HL-60 (cell line): ENCODE results near the gene CD34.
A peak's percentile ranks its signal among the peaks of the same experiment; 100 is the strongest.

Source experiments
- DNase-seq, 2 experiments: peaks; one replicate each; pipeline ENCODE4 v3.0.0-alpha.2; 2010 to 2020; ENCODE audit warnings: low read depth in 1 of 2, low spot score in 1 of 2
- H3K27ac ChIP-seq: fragments of 250-450 bp; sonication (Bioruptor Pico); replicated peaks from 2 replicates; pipeline ENCODE4 v1.5.1; 2020; ENCODE audit warnings: mild to moderate bottlenecking, moderate library complexity
- H3K27me3 ChIP-seq: fragments of 250-450 bp; sonication (Bioruptor Pico); 2 replicates; pipeline ENCODE4 v1.5.1; 2021; ENCODE audit warnings: mild to moderate bottlenecking, moderate library complexity; ENCODE audit not compliant: insufficient read depth, poor library complexity, severe bottlenecking
- H3K4me3 ChIP-seq: replicated peaks from 2 replicates; pipeline ENCODE4 v1.5.1; 2011; ENCODE audit warnings: mild to moderate bottlenecking, control low read depth, low read length; ENCODE audit not compliant: insufficient read depth
- CTCF ChIP-seq: IDR thresholded peaks from one replicate; pipeline ENCODE4 v1.5.1; 2011; ENCODE audit warnings: low read length, control low read depth, inconsistent platforms; ENCODE audit not compliant: insufficient read depth
- GABPA ChIP-seq: IDR thresholded peaks from 2 replicates; pipeline ENCODE4 v1.6.1; 2012; ENCODE audit warnings: low read depth
- POLR2AphosphoS5 ChIP-seq: IDR thresholded peaks from 2 replicates; pipeline ENCODE4 v1.6.1; 2012; ENCODE audit warnings: low read depth
- REST ChIP-seq: IDR thresholded peaks from 2 replicates; pipeline ENCODE4 v1.6.1; 2012; ENCODE audit warnings: low read depth; ENCODE audit not compliant: insufficient replicate concordance
- SPI1 ChIP-seq: IDR thresholded peaks from 2 replicates; pipeline ENCODE4 v1.6.1; 2012; ENCODE audit warnings: low read depth, mild to moderate bottlenecking, borderline replicate concordance

CD34 gene

GRCh38 chr1:207851696-207852095 is 59.2 kb downstream of the CD34 start:
- TF ChIP-seq SPI1 (peak; percentile 60; the same call in 1 of the 2 replicates), REST (no peak), POLR2AphosphoS5 (no peak), CTCF (no peak), GABPA (no peak)
- Histone ChIP-seq H3K27ac (peak overlapping the region; percentile 56), H3K4me3 (no peak overlapping the region), H3K27me3 (no peaks in the 10 kb centered on the region)
- DNase-seq: peak in 1 of 2 experiments; percentile 65

- peak in 1 of 2 experiments; percentile 66 for DNase-seq
- TF ChIP-seq REST (no peak), CTCF (no peak), SPI1 (no peak), GABPA (no peak), POLR2AphosphoS5 (no peak)
- Histone ChIP-seq H3K27ac (peak overlapping the region; percentile 56), H3K27me3 (no peaks in the 10 kb centered on the region), H3K4me3 (no peak overlapping the region)
Measured at GRCh38 chr1:207850621-207851407, 60.1 kb downstream of the CD34 start.

- TF ChIP-seq GABPA (no peak), POLR2AphosphoS5 (0 out of 2 replicates have a peak, but pooled peaks have one; percentile 13), SPI1 (no peak), REST (no peak)
- no peaks in the 10 kb centered on the region for H3K27me3 ChIP-seq
- peak in 1 of 2 experiments; percentile 38 for DNase-seq
- H3K4me3 ChIP-seq: no peak overlapping the region
- peak overlapping the region; percentile 56 for H3K27ac ChIP-seq
Measured at GRCh38 chr1:207849646-207850045, 61.3 kb downstream of the CD34 start.
